Measurements from ENCODE around the gene ATP8B4.

DNA sequence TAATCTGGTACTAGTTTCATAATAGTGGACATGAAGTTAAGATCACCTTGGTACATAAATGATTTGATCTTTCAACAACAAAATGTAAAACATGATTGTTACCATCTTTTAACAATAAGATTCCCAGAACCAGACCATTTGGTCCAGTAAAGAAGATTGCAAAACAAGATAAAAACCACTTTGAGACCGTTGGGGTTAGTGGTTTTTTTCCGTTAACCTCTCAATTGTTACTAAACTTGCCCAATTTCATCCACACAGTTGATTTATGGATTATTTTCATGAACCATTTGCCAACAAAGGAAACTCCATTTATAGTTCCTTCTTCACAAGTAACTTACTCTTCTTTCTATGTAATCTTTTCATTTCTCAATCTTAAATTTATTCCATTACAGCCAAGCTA lies 53.8 kb downstream of the ATP8B4 start:
- TF ChIP-seq, protein P1, sequence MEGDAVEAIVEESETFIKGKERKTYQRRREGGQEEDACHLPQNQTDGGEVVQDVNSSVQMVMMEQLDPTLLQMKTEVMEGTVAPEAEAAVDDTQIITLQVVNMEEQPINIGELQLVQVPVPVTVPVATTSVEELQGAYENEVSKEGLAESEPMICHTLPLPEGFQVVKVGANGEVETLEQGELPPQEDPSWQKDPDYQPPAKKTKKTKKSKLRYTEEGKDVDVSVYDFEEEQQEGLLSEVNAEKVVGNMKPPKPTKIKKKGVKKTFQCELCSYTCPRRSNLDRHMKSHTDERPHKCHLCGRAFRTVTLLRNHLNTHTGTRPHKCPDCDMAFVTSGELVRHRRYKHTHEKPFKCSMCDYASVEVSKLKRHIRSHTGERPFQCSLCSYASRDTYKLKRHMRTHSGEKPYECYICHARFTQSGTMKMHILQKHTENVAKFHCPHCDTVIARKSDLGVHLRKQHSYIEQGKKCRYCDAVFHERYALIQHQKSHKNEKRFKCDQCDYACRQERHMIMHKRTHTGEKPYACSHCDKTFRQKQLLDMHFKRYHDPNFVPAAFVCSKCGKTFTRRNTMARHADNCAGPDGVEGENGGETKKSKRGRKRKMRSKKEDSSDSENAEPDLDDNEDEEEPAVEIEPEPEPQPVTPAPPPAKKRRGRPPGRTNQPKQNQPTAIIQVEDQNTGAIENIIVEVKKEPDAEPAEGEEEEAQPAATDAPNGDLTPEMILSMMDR (conservative IDR thresholded peaks at IDR 0.05; ENCODE audit: low read length), result no peak
- no peak for TF ChIP-seq EZH2phosphoT487 (IDR thresholded peaks at IDR 0.05; ENCODE audit: borderline replicate concordance)

All from Loucy (cell line).